ENCODE data around the gene NEIL1.
"Not testable (repeated sequence)": the region's sequence is repeated elsewhere in the genome, so short reads cannot be mapped to it uniquely, and the experiment has no call there.

NEIL1 gene

DNA sequence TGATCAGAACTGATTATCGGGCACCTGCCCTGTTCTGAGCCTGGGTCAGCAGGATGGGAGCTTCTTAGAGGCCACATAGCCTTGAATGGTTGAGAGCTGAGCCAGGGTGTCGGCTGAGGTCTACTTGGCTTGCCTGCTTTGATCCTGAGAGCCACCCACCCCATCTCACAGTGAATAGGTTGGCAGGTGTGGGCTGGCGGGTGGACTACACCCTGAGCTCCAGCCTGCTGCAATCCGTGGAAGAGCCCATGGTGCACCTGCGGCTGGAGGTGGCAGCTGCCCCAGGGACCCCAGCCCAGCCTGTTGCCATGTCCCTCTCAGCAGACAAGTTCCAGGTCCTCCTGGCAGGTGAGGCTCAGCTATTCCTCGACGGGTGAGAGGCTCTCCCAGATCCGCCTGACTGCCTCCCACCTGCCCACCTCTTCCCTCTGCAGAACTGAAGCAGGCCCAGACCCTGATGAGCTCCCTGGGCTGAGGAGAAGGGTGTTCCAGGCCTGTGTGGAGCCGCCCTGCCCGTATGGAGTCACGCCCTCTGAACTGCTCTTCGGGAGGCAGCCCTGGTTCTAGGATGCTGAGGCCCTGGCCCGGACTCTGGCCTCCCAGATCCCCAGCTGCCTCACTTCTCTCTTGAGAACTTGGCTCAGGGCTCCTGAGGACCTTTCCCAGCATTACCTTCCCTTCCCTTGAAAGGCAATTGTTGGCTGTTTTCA lies 7.2 kb upstream of the NEIL1 start:
- no peaks in the 10 kb centered on the region for H3K9me3 ChIP-seq
- no peak for TF ChIP-seq CTCF (IDR thresholded peaks at IDR 0.05)
- no peak overlapping the region for H3K4me3 ChIP-seq (ENCODE audit: low read depth in 1 of 2, low read length in 1 of 2)
- peaks cover 12% of the 10 kb centered on the region for H3K36me3 ChIP-seq
- H3K27me3 ChIP-seq: peaks cover 16% of the 10 kb centered on the region
- H3K27ac ChIP-seq: no peak overlapping the region
- H3K4me1 ChIP-seq (ENCODE audit: control insufficient read depth in 1 of 2, insufficient read depth in 1 of 2, low read depth in 1 of 2, low read length in 1 of 2): peaks cover 14 to 15% of the 10 kb centered on the region in 2 experiments

GRCh38 chr15:75342221-75342620 lies 4.6 kb upstream of the NEIL1 start:
- no peak overlapping the region for H3K27ac ChIP-seq

GRCh38 chr15:75343953-75344352 lies 2.9 kb upstream of the NEIL1 start:
- Histone ChIP-seq H3K27me3 (peaks cover 59% of the 10 kb centered on the region), H3K4me1 (ENCODE audit: control insufficient read depth in 1 of 2, insufficient read depth in 1 of 2, low read depth in 1 of 2, low read length in 1 of 2) (peaks cover 23 to 25% of the 10 kb centered on the region in 2 experiments), H3K36me3 (peaks cover 12% of the 10 kb centered on the region)
- H3K27ac ChIP-seq; H3K4me3 ChIP-seq (ENCODE audit: low read depth in 1 of 2, low read length in 1 of 2); H3K9me3 ChIP-seq: not testable (repeated sequence)

More at GRCh38 chr15:75342221-75342620, 4.6 kb upstream of the NEIL1 start:
- peaks cover 42% of the 10 kb centered on the region for H3K27me3 ChIP-seq
- TF ChIP-seq CTCF (IDR thresholded peaks at IDR 0.05): no peak
- no peak overlapping the region for H3K4me3 ChIP-seq (ENCODE audit: low read depth in 1 of 2, low read length in 1 of 2)
- peaks cover 6 to 8% of the 10 kb centered on the region in 2 experiments for H3K4me1 ChIP-seq (ENCODE audit: control insufficient read depth in 1 of 2, insufficient read depth in 1 of 2, low read depth in 1 of 2, low read length in 1 of 2)
- peaks cover 12% of the 10 kb centered on the region for H3K36me3 ChIP-seq
- no peaks in the 10 kb centered on the region for H3K9me3 ChIP-seq

- Histone ChIP-seq H3K4me3 (ENCODE audit: low read depth in 1 of 2, low read length in 1 of 2) (peak overlapping the region; percentile 54 to 66), H3K27me3 (peaks cover 63% of the 10 kb centered on the region), H3K36me3 (peaks cover 4% of the 10 kb centered on the region), H3K27ac (peak overlapping the region; percentile 82), H3K9me3 (no peaks in the 10 kb centered on the region), H3K4me1 (ENCODE audit: control insufficient read depth in 1 of 2, insufficient read depth in 1 of 2, low read depth in 1 of 2, low read length in 1 of 2) (peaks cover 42 to 46% of the 10 kb centered on the region in 2 experiments)
- TF ChIP-seq CTCF (IDR thresholded peaks at IDR 0.05): no peak
Measured at GRCh38 chr15:75347222-75348033, 589 bp downstream of the NEIL1 start.

- Histone ChIP-seq H3K27ac (peak overlapping the region; percentile 82), H3K9me3 (no peaks in the 10 kb centered on the region), H3K27me3 (peaks cover 62% of the 10 kb centered on the region), H3K4me1 (ENCODE audit: control insufficient read depth in 1 of 2, insufficient read depth in 1 of 2, low read depth in 1 of 2, low read length in 1 of 2) (peaks cover 42 to 46% of the 10 kb centered on the region in 2 experiments), H3K36me3 (peaks cover 4% of the 10 kb centered on the region), H3K4me3 (ENCODE audit: low read depth in 1 of 2, low read length in 1 of 2) (peak overlapping the region; percentile 54 to 66)
- TF ChIP-seq CTCF (IDR thresholded peaks at IDR 0.05): no peak
Measured at GRCh38 chr15:75348034-75348561, 1.3 kb downstream of the NEIL1 start.
